Heart right ventricle (tissue), 16 donors: Measurements from ENCODE around the gene OR6S1. TPM values are rescaled to one million over a fixed set of nuclear protein-coding genes. Genes with fewer than 3 reads are reported as not detected.

Experiments used
- ATAC-seq, 8 donors: fragments of 200-7000 bp; cut with Tn5 transposase; one replicate each; pipeline ENCODE4 v1.9.1; 2020; ENCODE audit warnings: mild to moderate bottlenecking in 8 of 8, moderate library complexity in 8 of 8, moderate number of reproducible peaks in 1 of 8
- DNase-seq, 2 donors: peaks; one replicate each; pipeline ENCODE4 v3.0.0-alpha.2; 2020
- H3K27ac ChIP-seq, 10 donors: fragments of 200-600 bp; sonication (generic) in 2 of 10; one replicate each; pipeline versions ENCODE4 v1.5.0 to v1.8.0; 2020 to 2022; ENCODE audit warnings: mild to moderate bottlenecking in 3 of 10
- H3K27me3 ChIP-seq, 7 donors: fragments of 200-600 bp; one replicate each; pipeline ENCODE4 v1.8.0; 2021 to 2022; ENCODE audit warnings: mild to moderate bottlenecking in 2 of 7
- H3K36me3 ChIP-seq, 9 donors: fragments of 200-600 bp; sonication (generic) in 1 of 9; one replicate each; pipeline versions ENCODE4 v1.5.0 to v1.8.0; 2020 to 2022; ENCODE audit warnings: mild to moderate bottlenecking in 2 of 9
- H3K4me1 ChIP-seq, 9 donors: fragments of 200-600 bp; sonication (generic) in 1 of 9; one replicate each; pipeline versions ENCODE4 v1.5.0 to v1.8.0; 2020 to 2022; ENCODE audit warnings: mild to moderate bottlenecking in 4 of 9
- H3K4me3 ChIP-seq, 10 donors: fragments of 200-600 bp; sonication (generic) in 2 of 10; one replicate each; pipeline versions ENCODE4 v1.5.0 to v1.8.0; 2020 to 2022; ENCODE audit warnings: mild to moderate bottlenecking in 7 of 10, moderate library complexity in 2 of 10
- H3K9me3 ChIP-seq, 11 donors: fragments of 200-600 bp in 10 of 11; sonication (generic) in 2 of 11; one replicate each; pipeline versions ENCODE4 v1.5.0 to v1.8.0; 2013 to 2022; ENCODE audit warnings: mild to moderate bottlenecking in 2 of 11, control low read depth in 1 of 11, moderate library complexity in 1 of 11
- CTCF ChIP-seq, 9 donors: fragments of 200-600 bp; sonication (generic) in 2 of 9; IDR thresholded peaks; one replicate each; pipeline versions ENCODE4 v1.5.0 to v1.8.0; 2021 to 2022; ENCODE audit warnings: antibody characterized with exemption in 9 of 9, mild to moderate bottlenecking in 5 of 9, moderate library complexity in 1 of 9
- whole genome bisulfite sequencing, 2 donors: extraction: QIAGEN DNeasy Blood & Tissue Kit; methylation state at CpG; one replicate each; pipeline ENCODE4 v1.1.7; 2013; ENCODE audit warnings: inconsistent platforms in 1 of 2; 5-methylcytosine and 5-hydroxymethylcytosine counted together
- intact Hi-C, 10 donors: fragments of 100-400 bp; cut with DNase I; formaldehyde crosslinking; loops; one replicate each; pipeline versions ENCODE4 v1.11.1 to v1.14.2; 2022
- polyA plus RNA-seq, 2 donors: library from polyadenylated mRNA; stranded (reverse); fragments of 200-250 nt; gene quantifications; one replicate each; pipeline ENCODE4 v1.2.3, GENCODE V29; 2013
- total RNA-seq, 10 donors: library from RNA; stranded (reverse); fragmentation: NEBNext Ultra II Directional in 3 of 10; extraction: Animal tissue kit (Norgen Biotek cat#: 25700) in 3 of 10; gene quantifications; one replicate each; pipeline versions ENCODE4 v1.2.1 to v1.2.4, GENCODE V29; 2021 to 2023
- donor health status: Arrhythmogenic right ventricular cardiomyopathy.
- donor health status: ischemic (EF 13 %, LVEDD 7.1; RV severe dilation, severe dysfunction).
- donor health status: healthy with polysubstance abuse.
- donor health status: DM: no; HTN: yes; CAD: no.
- donor health status: DM: no; HTN: no; CAD: no.
- donor health status: ischemic (EF 25% LVEDD 6.9; RV normal size, moderate dysfunction).
- donor health status: ischemic (EF 25% LVEDD 5.7; RV mildly dilated, moderate dysfunction).
- donor health status: healthy.
- donor health status: DM: yes; HTN: yes; CAD: no.
- donor health status: Ischemic cardiomyopathy.
- donor health status: ischemic (EF 35%, LVEDD 5.7; RV mildly dilated, moderate dysfunction).
- donor health status: nonischemic (EF 11% LVEDD 7.7; RV severe dilation, severe dysfunction).
- donor health status: DM: yes; HTN: yes; CAD: no.
- donor health status: PGD.
- donor health status: ischemic (EF 29% LVEDD 5.4; RV normal size, mild dysfunction).
- donor health status: nonischemic (EF 23%, LVEDD 6.1; RV moderate dilation, normal function).

The OR6S1 gene
- total and polyA plus RNA-seq, 12 donors: not detected

- Histone ChIP-seq H3K9me3 (no peaks in the 10 kb centered on the region), H3K4me1 (peaks cover 3 to 52% (median 22%) of the 10 kb centered on the region in 9 donors), H3K4me3 (peak overlapping the region; percentile 9 to 68 (median 58)), H3K36me3 (no peaks in the 10 kb centered on the region), H3K27me3 (peaks cover 0 to 5% (median 0%) of the 10 kb centered on the region in 7 donors), H3K27ac (peak overlapping the region in 9 of 10 donors; percentile 20 to 82 (median 54))
- intact Hi-C loops: loop anchor here (1.0 to 10.0 kb wide), 17 partner anchors 17 to 286 kb away; partner anchors contain the start of genes APEX1 (in 3 of the 10), PARP2 (in 3 of the 10), RNASE4 (in 3 of the 10) and ANG (in 1 of the 10)
- 0 to 1% methylated on average over 34 of the region's 34 CpGs for WGBS, 2 donors
- DNase-seq (peak; percentile 68 to 81), ATAC-seq (peak; percentile 66 to 91 (median 86))
- peak; percentile 52 to 80 (median 70) for TF ChIP-seq CTCF (IDR thresholded peaks at IDR 0.05)
These were observed 28.1 kb downstream of the OR6S1 start for GRCh38 chr14:20613094-20614037.

- H3K27me3 ChIP-seq: no peaks in the 10 kb centered on the region
- H3K4me1 ChIP-seq: peaks cover 3 to 46% (median 22%) of the 10 kb centered on the region in 9 donors
- intact Hi-C loops: loop anchor here (2.0 to 10.0 kb wide), 14 partner anchors 18 to 285 kb away; partner anchors contain the start of genes APEX1 (in 3 of the 10), PARP2 (in 3 of the 10), RNASE4 (in 2 of the 10) and ANG (in 1 of the 10)
- ATAC-seq (no peak), DNase-seq (no peak)
- H3K27ac ChIP-seq: peak overlapping the region in 1 of 10 donors; percentile 82
- no peak overlapping the region for H3K4me3 ChIP-seq
- WGBS, 2 donors: 43 to 45% methylated on average over 5 of the region's 5 CpGs
- TF ChIP-seq CTCF (IDR thresholded peaks at IDR 0.05): no peak
- no peaks in the 10 kb centered on the region for H3K9me3 ChIP-seq
- no peaks in the 10 kb centered on the region for H3K36me3 ChIP-seq
These were observed 29.1 kb downstream of the OR6S1 start for GRCh38 chr14:20612403-20612802.

GRCh38 chr14:20611277-20611676 is 30.2 kb downstream of the OR6S1 start:
- DNase-seq (no peak), ATAC-seq (no peak)
- TF ChIP-seq CTCF (IDR thresholded peaks at IDR 0.05): no peak
- WGBS, 2 donors: 59 to 63% methylated on average over 4 of the region's 4 CpGs
- H3K4me3 ChIP-seq: no peak overlapping the region
- no peaks in the 10 kb centered on the region for H3K9me3 ChIP-seq
- no peaks in the 10 kb centered on the region for H3K27me3 ChIP-seq
- H3K36me3 ChIP-seq: no peaks in the 10 kb centered on the region
- peaks cover 3 to 44% (median 22%) of the 10 kb centered on the region in 9 donors for H3K4me1 ChIP-seq
- H3K27ac ChIP-seq: no peak overlapping the region
- intact Hi-C loops: loop anchor here in 9 of 10 donors (5.0 to 10.0 kb wide), 8 partner anchors 71 to 284 kb away; partner anchors contain the start of genes APEX1 (in 3 of the 9), PARP2 (in 3 of the 9), RNASE4 (in 2 of the 9) and ANG (in 1 of the 9)
